Stimulated activated CD8-positive, alpha-beta memory T cell treated with anti-CD3 and anti-CD28 coated beads, Interleukin-2, amount 100 ng/mL, for 1 hour (primary cell): ENCODE data around the gene HMX3.

ENCODE experiments used
- DNase-seq, 2 donors: peaks; one replicate each; pipeline ENCODE4 v3.0.0-alpha.2; 2020; ENCODE audit warnings: low read depth in 2 of 2

The HMX3 gene

GRCh38 chr10:123147635-123148413, 12.1 kb downstream of the HMX3 start, which contains the start of gene HMX2:
HMX2 (plus strand) TSS chr10:123148136; CDS start chr10:123148379, 243 bp downstream.
- no peak for DNase-seq

- DNase-seq = no peak
Measured at GRCh38 chr10:123148414-123149161, 12.8 kb downstream of the HMX3 start.

GRCh38 chr10:123149162-123149567, 13.4 kb downstream of the HMX3 start:
- DNase-seq = no peak

- DNase-seq = no peak
Measured at GRCh38 chr10:123149568-123150270, 13.9 kb downstream of the HMX3 start.

GRCh38 chr10:123150271-123150985, 14.7 kb downstream of the HMX3 start:
- DNase-seq = no peak

GRCh38 chr10:123150986-123151736, 15.4 kb downstream of the HMX3 start:
- no peak for DNase-seq

- DNase-seq = no peak
Measured at GRCh38 chr10:123151737-123152135, 16.0 kb downstream of the HMX3 start.

GRCh38 chr10:123153486-123154091, 17.8 kb downstream of the HMX3 start:
- DNase-seq = no peak

- peak; percentile 86 for DNase-seq
Measured at GRCh38 chr10:123154092-123154710, 18.4 kb downstream of the HMX3 start, which contains the start of gene BUB3. BUB3 (plus strand) TSS chr10:123154402; CDS start chr10:123154918, 516 bp downstream.

GRCh38 chr10:123154711-123155505, 19.1 kb downstream of the HMX3 start:
- DNase-seq = no peak

- no peak for DNase-seq
Measured at GRCh38 chr10:123156078-123156477, 20.3 kb downstream of the HMX3 start.

GRCh38 chr10:123157210-123157609, 21.4 kb downstream of the HMX3 start:
- no peak for DNase-seq

GRCh38 chr10:123158682-123159081, 22.9 kb downstream of the HMX3 start:
- no peak for DNase-seq

- no peak for DNase-seq
Measured at GRCh38 chr10:123160311-123160980, 24.7 kb downstream of the HMX3 start.

GRCh38 chr10:123164319-123164718, 28.5 kb downstream of the HMX3 start:
- no peak for DNase-seq

- DNase-seq = no peak
Measured at GRCh38 chr10:123165445-123166072, 29.8 kb downstream of the HMX3 start.

- no peak for DNase-seq
Measured at GRCh38 chr10:123166618-123167017, 30.8 kb downstream of the HMX3 start.

GRCh38 chr10:123170961-123171360, 35.2 kb downstream of the HMX3 start:
- DNase-seq = no peak
